ENCODE results near the gene SLAMF8.

DNA sequence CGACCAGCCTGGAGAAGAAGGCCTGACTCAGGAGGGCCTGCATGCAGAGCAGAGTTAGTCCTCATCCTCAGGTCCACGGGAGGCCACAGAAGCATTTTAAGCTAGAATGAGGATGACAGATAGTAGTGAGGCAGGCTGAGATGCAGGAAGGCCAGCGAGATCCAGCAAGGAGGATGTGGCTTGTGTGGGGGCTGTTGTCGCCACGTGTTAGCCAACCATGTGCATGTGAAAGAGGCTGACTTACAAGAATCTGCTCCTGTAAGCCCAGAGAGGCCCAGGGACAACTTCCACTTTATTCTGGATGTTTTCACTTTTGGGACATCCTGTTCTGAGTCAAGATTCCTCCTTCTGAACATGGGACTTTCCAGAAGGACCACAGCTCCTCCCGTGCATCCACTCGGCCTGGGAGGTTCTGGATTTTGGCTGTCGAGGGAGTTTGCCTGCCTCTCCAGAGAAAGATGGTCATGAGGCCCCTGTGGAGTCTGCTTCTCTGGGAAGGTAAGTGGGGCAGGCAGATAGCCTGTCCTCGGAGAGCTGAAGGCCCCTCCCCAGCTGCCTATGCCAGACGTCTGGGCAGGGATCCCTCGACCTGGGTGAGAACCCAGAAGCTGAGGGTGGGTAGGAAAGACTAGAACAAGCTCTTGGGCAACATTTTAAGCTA, at the start of gene SLAMF8:
- TF ChIP-seq CTCF (IDR thresholded peaks at IDR 0.05): no peak
- no peak for TF ChIP-seq TCF7L2 (IDR thresholded peaks at IDR 0.05; ENCODE audit: low read depth, low read length)

All from Panc1 (cell line).